Cortex of kidney (tissue), 1 donor: ENCODE data around the gene FN1.
"Not testable (repeated sequence)": the region's sequence is repeated elsewhere in the genome, so short reads cannot be mapped to it uniquely, and the experiment has no call there.

Source experiments
- DNase-seq: peaks from one replicate; lab custom pipeline; 2025; lab: John Stamatoyannopoulos, UW

Gene FN1

GRCh38 chr2:215422676-215423075 is 13.2 kb downstream of the FN1 start:
- no peak for DNase-seq

GRCh38 chr2:215421859-215422461 is 13.9 kb downstream of the FN1 start:
- no peak for DNase-seq

GRCh38 chr2:215420471-215420935 is 15.4 kb downstream of the FN1 start:
- DNase-seq = no peak

- no peak for DNase-seq
Observed at GRCh38 chr2:215419769-215420470, 15.9 kb downstream of the FN1 start.

- no peak for DNase-seq
Observed at GRCh38 chr2:215419113-215419512, 16.8 kb downstream of the FN1 start.

- no peak for DNase-seq
Observed at GRCh38 chr2:215418064-215418963, 17.6 kb downstream of the FN1 start.

GRCh38 chr2:215417400-215417951 is 18.4 kb downstream of the FN1 start:
- DNase-seq = no peak

- no peak for DNase-seq
Observed at GRCh38 chr2:215416656-215417055, 19.2 kb downstream of the FN1 start.

- DNase-seq = no peak
Observed at GRCh38 chr2:215415820-215416577, 19.9 kb downstream of the FN1 start.

- DNase-seq = no peak
Observed at GRCh38 chr2:215415218-215415617, 20.6 kb downstream of the FN1 start.

GRCh38 chr2:215414674-215415073 is 21.2 kb downstream of the FN1 start:
- DNase-seq = no peak

- DNase-seq = no peak
Observed at GRCh38 chr2:215413974-215414373, 21.9 kb downstream of the FN1 start.

- DNase-seq = no peak
Observed at GRCh38 chr2:215413484-215413777, 22.4 kb downstream of the FN1 start.

- DNase-seq = no peak
Observed at GRCh38 chr2:215411941-215412743, 23.7 kb downstream of the FN1 start.

GRCh38 chr2:215410932-215411285 is 25.0 kb downstream of the FN1 start:
- DNase-seq = no peak

- not testable (repeated sequence) for DNase-seq
Observed at GRCh38 chr2:215410181-215410931, 25.5 kb downstream of the FN1 start.

- no peak for DNase-seq
Observed at GRCh38 chr2:215409331-215410127, 26.3 kb downstream of the FN1 start.

GRCh38 chr2:215408441-215408840 is 27.4 kb downstream of the FN1 start:
- DNase-seq = not testable (repeated sequence)

GRCh38 chr2:215407590-215408264 is 28.1 kb downstream of the FN1 start:
- no peak for DNase-seq
